ENCODE results near the gene TSC22D1.

DNA sequence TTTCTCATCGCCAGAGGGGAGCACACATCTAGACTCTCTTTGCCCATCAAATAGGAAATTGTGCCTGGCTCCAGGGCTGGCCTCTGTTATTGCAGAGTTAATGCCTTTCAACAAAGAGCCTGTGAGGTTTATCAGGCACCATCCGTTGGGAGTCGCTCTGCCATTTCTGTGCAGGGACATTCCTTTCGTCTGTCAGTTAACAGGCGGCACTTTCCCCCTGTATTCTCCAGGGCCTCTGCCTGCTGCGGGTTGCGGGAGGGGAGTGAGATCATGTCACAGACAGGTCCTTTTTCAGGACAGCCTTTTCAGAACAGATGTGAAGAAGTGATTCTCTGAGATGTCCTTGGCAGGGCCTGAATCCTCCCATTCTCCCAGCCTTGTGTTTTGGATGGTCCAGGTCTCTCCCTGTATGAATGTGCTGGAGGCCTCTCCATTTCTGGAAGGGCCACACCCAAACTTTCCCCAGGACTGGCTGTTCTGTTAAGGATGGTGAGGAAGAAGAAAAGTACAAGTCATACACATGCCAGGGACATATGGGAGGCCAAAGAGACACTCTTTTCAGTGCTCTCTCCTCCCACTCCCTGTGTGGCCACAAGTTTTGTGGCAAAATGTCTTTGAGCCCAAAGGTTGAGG lies 187.6 kb downstream of the TSC22D1 start:
- TF ChIP-seq, protein P1, sequence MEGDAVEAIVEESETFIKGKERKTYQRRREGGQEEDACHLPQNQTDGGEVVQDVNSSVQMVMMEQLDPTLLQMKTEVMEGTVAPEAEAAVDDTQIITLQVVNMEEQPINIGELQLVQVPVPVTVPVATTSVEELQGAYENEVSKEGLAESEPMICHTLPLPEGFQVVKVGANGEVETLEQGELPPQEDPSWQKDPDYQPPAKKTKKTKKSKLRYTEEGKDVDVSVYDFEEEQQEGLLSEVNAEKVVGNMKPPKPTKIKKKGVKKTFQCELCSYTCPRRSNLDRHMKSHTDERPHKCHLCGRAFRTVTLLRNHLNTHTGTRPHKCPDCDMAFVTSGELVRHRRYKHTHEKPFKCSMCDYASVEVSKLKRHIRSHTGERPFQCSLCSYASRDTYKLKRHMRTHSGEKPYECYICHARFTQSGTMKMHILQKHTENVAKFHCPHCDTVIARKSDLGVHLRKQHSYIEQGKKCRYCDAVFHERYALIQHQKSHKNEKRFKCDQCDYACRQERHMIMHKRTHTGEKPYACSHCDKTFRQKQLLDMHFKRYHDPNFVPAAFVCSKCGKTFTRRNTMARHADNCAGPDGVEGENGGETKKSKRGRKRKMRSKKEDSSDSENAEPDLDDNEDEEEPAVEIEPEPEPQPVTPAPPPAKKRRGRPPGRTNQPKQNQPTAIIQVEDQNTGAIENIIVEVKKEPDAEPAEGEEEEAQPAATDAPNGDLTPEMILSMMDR (IDR thresholded peaks at IDR 0.05; ENCODE audit: poor library complexity, severe bottlenecking) = no peak
- TF ChIP-seq POLR2AphosphoS5 (IDR thresholded peaks at IDR 0.05) (no peak), TAF1 (IDR thresholded peaks at IDR 0.05; ENCODE audit: low read depth) (no peak), EZH2 (IDR thresholded peaks at IDR 0.05; ENCODE audit: borderline replicate concordance, insufficient read depth, low read length, poor library complexity, severe bottlenecking) (no peak), SMC3 (conservative IDR thresholded peaks at IDR 0.05; ENCODE audit: poor library complexity) (no peak), EP300 (conservative IDR thresholded peaks at IDR 0.05; ENCODE audit: poor library complexity, severe bottlenecking) (no peak)

All from neural cell (in vitro differentiated cells).